Fibroblast of the aortic adventitia (primary cell): ENCODE data around the gene OSBPL1A. TPM values are rescaled to one million over a fixed set of nuclear protein-coding genes. Genes with fewer than 3 reads are reported as not detected.

Experiments
- DNase-seq: peaks from one replicate; pipeline ENCODE4 v3.0.0-alpha.2; 2010; ENCODE audit warnings: low read depth
- H3K4me3 ChIP-seq: 2 replicates; pipeline ENCODE4 v1.5.1; 2011; ENCODE audit warnings: low read depth, mild to moderate bottlenecking, control low read depth, low read length, moderate library complexity
- total RNA-seq: library from RNA; depleted of rRNA; stranded (reverse); fragments of >200 nt; gene quantifications from 2 replicates; pipeline ENCODE4 v1.2.3, GENCODE V29; 2012; ENCODE audit warnings: low replicate concordance
- TF ChIP-seq, protein P1 (sequence below): IDR thresholded peaks from 2 replicates; pipeline ENCODE4 v1.5.1; 2011; ENCODE audit warnings: mild to moderate bottlenecking, low read length, control low read depth, inconsistent platforms; ENCODE audit not compliant: insufficient read depth

The OSBPL1A gene
- total RNA-seq, 1 donor, result 80.4 TPM

DNA sequence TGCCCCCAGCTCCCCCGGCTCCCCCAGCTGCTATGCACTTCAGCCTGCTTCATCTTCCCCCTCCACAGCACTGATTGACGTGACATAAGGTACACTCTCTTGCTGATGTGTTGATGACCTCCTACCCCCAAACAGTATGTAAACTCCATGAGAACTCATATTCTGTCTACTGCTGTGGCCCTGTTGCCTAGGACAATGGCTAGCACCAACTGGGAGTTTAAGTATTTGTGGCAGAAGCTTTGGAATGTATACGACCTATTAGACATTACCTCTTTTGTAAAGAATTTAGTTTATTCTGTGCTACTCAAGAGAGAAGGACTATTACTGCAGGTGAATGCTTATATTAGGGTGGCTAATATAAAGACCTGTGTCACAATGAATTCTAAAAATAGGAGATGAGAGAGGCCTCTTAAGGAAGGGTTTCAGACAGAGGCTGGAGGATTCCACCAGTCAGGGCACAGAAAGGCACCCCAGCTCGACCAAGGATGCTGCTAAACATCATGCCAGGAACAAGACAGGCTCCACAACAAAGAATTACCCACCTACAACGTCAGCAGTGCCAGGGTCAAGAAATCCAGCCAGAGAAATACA lies 198.2 kb downstream of the OSBPL1A start:
- H3K4me3 ChIP-seq, result no peak overlapping the region
- no peak for DNase-seq
- TF ChIP-seq, protein P1, sequence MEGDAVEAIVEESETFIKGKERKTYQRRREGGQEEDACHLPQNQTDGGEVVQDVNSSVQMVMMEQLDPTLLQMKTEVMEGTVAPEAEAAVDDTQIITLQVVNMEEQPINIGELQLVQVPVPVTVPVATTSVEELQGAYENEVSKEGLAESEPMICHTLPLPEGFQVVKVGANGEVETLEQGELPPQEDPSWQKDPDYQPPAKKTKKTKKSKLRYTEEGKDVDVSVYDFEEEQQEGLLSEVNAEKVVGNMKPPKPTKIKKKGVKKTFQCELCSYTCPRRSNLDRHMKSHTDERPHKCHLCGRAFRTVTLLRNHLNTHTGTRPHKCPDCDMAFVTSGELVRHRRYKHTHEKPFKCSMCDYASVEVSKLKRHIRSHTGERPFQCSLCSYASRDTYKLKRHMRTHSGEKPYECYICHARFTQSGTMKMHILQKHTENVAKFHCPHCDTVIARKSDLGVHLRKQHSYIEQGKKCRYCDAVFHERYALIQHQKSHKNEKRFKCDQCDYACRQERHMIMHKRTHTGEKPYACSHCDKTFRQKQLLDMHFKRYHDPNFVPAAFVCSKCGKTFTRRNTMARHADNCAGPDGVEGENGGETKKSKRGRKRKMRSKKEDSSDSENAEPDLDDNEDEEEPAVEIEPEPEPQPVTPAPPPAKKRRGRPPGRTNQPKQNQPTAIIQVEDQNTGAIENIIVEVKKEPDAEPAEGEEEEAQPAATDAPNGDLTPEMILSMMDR, result no peak

DNA sequence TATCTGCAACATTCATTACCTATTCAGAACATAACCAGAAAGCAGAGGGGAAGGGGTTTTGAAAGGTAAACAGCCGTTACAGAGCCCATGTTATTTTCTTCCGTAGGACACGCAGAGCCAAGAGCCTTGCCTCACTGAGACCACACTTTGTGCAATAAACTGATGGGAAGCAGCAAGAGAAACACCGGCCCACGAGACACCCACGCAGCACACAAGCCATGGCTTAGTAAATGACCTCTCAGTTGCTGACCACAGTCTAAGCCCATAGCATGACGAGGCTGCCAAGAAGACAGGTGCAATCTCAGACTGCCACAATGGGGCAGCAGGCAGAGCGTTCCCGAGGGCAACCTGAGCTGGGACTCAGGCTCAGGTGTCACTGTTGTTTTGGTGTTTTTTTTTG lies 199.2 kb downstream of the OSBPL1A start:
- TF ChIP-seq, protein P1, result no peak
- no peak for DNase-seq
- no peak overlapping the region for H3K4me3 ChIP-seq

DNA sequence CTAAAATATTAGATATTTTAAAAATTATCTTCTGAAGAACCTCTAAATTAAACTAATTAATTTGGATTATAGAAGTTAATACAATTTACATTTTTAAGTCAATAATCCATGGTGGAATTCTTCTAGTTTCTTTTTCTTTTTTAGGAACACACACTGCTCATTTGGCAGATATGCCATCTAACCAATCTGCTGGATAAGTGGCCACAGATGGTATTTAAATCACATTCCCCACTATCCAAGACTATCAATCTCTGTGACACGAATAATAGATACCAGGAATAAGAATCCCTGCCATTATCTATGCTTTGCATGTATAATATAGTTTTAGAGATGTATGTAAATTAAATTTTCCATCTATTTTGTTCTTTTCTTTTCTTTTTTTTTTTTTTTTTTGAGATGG lies 200.2 kb downstream of the OSBPL1A start:
- TF ChIP-seq, protein P1, result no peak
- DNase-seq, result no peak
- no peak overlapping the region for H3K4me3 ChIP-seq

DNA sequence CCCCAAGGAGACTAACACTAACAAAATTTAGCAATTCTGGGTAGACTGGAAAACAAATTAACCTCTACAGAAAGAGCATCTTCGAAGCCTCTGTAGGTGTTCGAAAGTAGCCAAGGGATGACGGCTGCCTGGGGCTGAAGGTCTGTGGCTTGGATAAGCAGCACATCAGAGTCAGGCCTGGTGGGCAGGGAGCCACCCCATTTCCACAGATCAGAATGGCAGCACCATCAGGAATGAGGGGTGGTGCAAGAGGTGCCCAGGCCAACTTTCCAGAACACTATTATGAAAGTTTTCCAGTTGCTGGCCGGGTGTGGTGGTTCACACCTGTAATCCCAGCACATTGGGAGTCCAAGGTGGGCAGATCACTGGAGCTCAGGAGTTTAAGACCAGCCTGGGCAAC lies 200.9 kb downstream of the OSBPL1A start:
- H3K4me3 ChIP-seq, result no peak overlapping the region
- TF ChIP-seq, protein P1, result no peak
- DNase-seq, result no peak

DNA sequence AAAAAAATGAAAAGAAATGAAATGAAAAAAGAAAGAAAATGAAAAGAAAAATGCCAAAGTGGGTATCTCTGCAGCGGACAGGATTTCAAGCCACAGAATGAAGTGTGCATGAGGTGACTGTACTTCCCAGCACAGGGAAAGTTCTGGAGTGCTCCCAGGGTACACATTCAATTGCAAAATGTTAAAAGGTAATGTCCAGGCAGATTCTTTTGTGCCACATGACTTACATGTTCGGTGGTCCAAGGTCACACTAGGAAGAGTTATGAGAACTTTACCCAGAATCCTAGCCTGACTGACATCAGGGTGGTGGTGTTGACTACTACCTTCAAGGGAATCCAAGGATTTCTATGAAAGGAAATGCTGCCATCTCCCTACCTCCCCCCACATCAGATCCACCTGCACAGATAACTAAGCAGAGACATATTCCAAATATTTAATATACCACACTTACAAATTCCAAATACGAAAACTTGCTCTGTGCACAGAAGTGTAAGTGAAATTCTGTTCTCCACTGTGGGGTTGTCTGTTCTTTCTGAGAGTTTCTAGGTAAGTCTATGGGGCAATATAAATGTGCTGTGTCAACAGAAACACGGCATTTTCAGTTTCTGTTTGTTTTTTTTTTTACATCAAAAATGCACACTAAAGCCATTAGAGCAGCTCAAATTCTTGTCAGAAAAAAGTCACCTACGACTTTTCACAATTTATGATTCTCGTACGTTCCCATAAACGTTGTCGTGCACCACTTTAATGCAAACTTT lies 202.1 kb downstream of the OSBPL1A start:
- H3K4me3 ChIP-seq, result no peak overlapping the region
- DNase-seq, result no peak
- TF ChIP-seq, protein P1, result no peak

DNA sequence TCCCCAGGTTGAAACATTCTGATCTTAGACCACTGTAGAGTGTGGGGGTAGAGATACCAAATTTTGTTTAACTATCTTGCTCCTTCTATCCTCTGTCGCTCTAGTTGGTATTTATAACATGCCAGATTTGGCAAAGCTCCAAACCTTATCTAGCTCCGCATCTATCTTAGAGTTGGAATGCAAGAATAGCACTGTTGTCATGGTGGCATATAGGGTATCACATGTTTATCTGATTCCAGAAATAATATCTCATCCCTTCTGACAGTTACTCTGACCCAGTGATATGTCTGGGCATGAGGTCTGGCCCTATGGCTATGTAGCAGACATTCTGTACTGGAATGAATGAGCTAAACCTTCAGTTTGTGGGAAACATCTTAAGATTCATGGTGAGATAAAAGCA lies 207.0 kb downstream of the OSBPL1A start:
- DNase-seq, result no peak
- TF ChIP-seq, protein P1, result no peak
- no peak overlapping the region for H3K4me3 ChIP-seq
